IPS-11a (cell line): ENCODE data around the gene DNAH5.
"Not testable (repeated sequence)": the region's sequence is repeated elsewhere in the genome, so short reads cannot be mapped to it uniquely, and the experiment has no call there.

Experiments
- H3K4me3 ChIP-seq: one replicate; pipeline ENCODE4 v1.5.1; 2013; ENCODE audit warnings: low read depth, low read length, control low read depth

Gene DNAH5

GRCh38 chr5:13843175-13843846 is 101.2 kb downstream of the DNAH5 start:
- no peak overlapping the region for H3K4me3 ChIP-seq

- no peak overlapping the region for H3K4me3 ChIP-seq
These were observed 111.0 kb downstream of the DNAH5 start for GRCh38 chr5:13833440-13833839.

- H3K4me3 ChIP-seq, result no peak overlapping the region
These were observed 113.1 kb downstream of the DNAH5 start for GRCh38 chr5:13831351-13831750.

- no peak overlapping the region for H3K4me3 ChIP-seq
These were observed 114.0 kb downstream of the DNAH5 start for GRCh38 chr5:13830536-13830935.

- no peak overlapping the region for H3K4me3 ChIP-seq
These were observed 123.1 kb downstream of the DNAH5 start for GRCh38 chr5:13821366-13821765.

GRCh38 chr5:13816126-13816525 is 128.4 kb downstream of the DNAH5 start:
- H3K4me3 ChIP-seq, result no peak overlapping the region

- H3K4me3 ChIP-seq, result no peak overlapping the region
These were observed 130.2 kb downstream of the DNAH5 start for GRCh38 chr5:13814301-13814700.

GRCh38 chr5:13809921-13810320 is 134.6 kb downstream of the DNAH5 start:
- no peak overlapping the region for H3K4me3 ChIP-seq

GRCh38 chr5:13804336-13804735 is 140.2 kb downstream of the DNAH5 start:
- H3K4me3 ChIP-seq, result no peak overlapping the region

GRCh38 chr5:13798569-13798968 is 145.9 kb downstream of the DNAH5 start:
- not testable (repeated sequence) for H3K4me3 ChIP-seq

GRCh38 chr5:13785781-13786415 is 158.6 kb downstream of the DNAH5 start:
- no peak overlapping the region for H3K4me3 ChIP-seq

GRCh38 chr5:13783726-13784125 is 160.8 kb downstream of the DNAH5 start:
- H3K4me3 ChIP-seq, result no peak overlapping the region

GRCh38 chr5:13780081-13780480 is 164.4 kb downstream of the DNAH5 start:
- no peak overlapping the region for H3K4me3 ChIP-seq

GRCh38 chr5:13773649-13774048 is 170.8 kb downstream of the DNAH5 start:
- no peak overlapping the region for H3K4me3 ChIP-seq

GRCh38 chr5:13771011-13771571 is 173.4 kb downstream of the DNAH5 start:
- no peak overlapping the region for H3K4me3 ChIP-seq

- no peak overlapping the region for H3K4me3 ChIP-seq
These were observed 178.3 kb downstream of the DNAH5 start for GRCh38 chr5:13766236-13766635.

GRCh38 chr5:13763719-13764118 is 180.8 kb downstream of the DNAH5 start:
- H3K4me3 ChIP-seq, result no peak overlapping the region

- no peak overlapping the region for H3K4me3 ChIP-seq
These were observed 194.7 kb downstream of the DNAH5 start for GRCh38 chr5:13749766-13750165.

GRCh38 chr5:13746026-13746425 is 198.5 kb downstream of the DNAH5 start:
- H3K4me3 ChIP-seq, result no peak overlapping the region

GRCh38 chr5:13745508-13745907 is 199.0 kb downstream of the DNAH5 start:
- H3K4me3 ChIP-seq, result no peak overlapping the region

GRCh38 chr5:13740471-13740870 is 204.0 kb downstream of the DNAH5 start:
- no peak overlapping the region for H3K4me3 ChIP-seq

GRCh38 chr5:13739479-13739878 is 205.0 kb downstream of the DNAH5 start:
- H3K4me3 ChIP-seq, result no peak overlapping the region
